ENCODE data around the gene PIP5K1B. TPM values are rescaled to one million over a fixed set of nuclear protein-coding genes. Genes with fewer than 3 reads are reported as not detected.

Gene PIP5K1B
- total and polyA plus RNA-seq, 4 donors, result 0.09 to 30.9 (median 0.29) TPM

- H3K9me3 ChIP-seq (ENCODE audit: control insufficient read depth in 4 of 4, low read length in 3 of 4), result no peaks in the 10 kb centered on the region
- WGBS, result 78% methylated on average over 3 of the region's 3 CpGs
Measured at GRCh38 chr9:68942790-68943189, 237.8 kb downstream of the PIP5K1B start.

More at GRCh38 chr9:68942790-68943189, 237.8 kb downstream of the PIP5K1B start:
- Histone ChIP-seq H3K27ac (ENCODE audit: low read depth in 1 of 2, low read length in 2 of 2) (no peak overlapping the region), H3K4me3 (ENCODE audit: low read depth in 1 of 3, low read length in 3 of 3) (no peak overlapping the region), H3K27me3 (ENCODE audit: control insufficient read depth in 4 of 4, insufficient read depth in 4 of 4, low read length in 3 of 4) (peaks cover 0 to 5% (median 0%) of the 10 kb centered on the region in 4 donors), H3K9ac (ENCODE audit: low read depth in 1 of 2, low read length in 2 of 2) (no peak overlapping the region), H3K4me1 (ENCODE audit: control insufficient read depth in 4 of 4, insufficient read depth in 4 of 4, low read length in 3 of 4) (no peaks in the 10 kb centered on the region), H3K36me3 (ENCODE audit: control insufficient read depth in 4 of 4, insufficient read depth in 3 of 4, low read depth in 1 of 4, low read length in 3 of 4) (no peaks in the 10 kb centered on the region)
- DNase-seq (ENCODE audit: low spot score), result no peak
- TF ChIP-seq FOXA1 (IDR thresholded peaks at IDR 0.05) (no peak), MAX (IDR thresholded peaks at IDR 0.05) (no peak), ATF3 (IDR thresholded peaks at IDR 0.05) (no peak), EGR1 (IDR thresholded peaks at IDR 0.05; ENCODE audit: low read depth in 2 of 2) (no peak), HNF4A (conservative IDR thresholded peaks at IDR 0.05) (no peak), TAF1 (conservative IDR thresholded peaks at IDR 0.05) (no peak), RAD21 (IDR thresholded peaks at IDR 0.05) (no peak), RXRA (IDR thresholded peaks at IDR 0.05) (no peak), SP1 (IDR thresholded peaks at IDR 0.05) (no peak), REST (IDR thresholded peaks at IDR 0.05) (no peak), FOXA2 (IDR thresholded peaks at IDR 0.05) (no peak), ZBTB33 (IDR thresholded peaks at IDR 0.05) (no peak), HNF4G (IDR thresholded peaks at IDR 0.05) (no peak), YY1 (IDR thresholded peaks at IDR 0.05) (no peak), JUND (IDR thresholded peaks at IDR 0.05) (no peak), GABPA (IDR thresholded peaks at IDR 0.05 in 1 of 2, conservative IDR thresholded peaks at IDR 0.05 in 1 of 2) (no peak), NR2F2 (IDR thresholded peaks at IDR 0.05) (no peak), CTCF (IDR thresholded peaks at IDR 0.05; ENCODE audit: low read depth, low read length, missing input control) (no peak)
